Ishikawa (cell line): ENCODE data around the gene NRL.

ENCODE experiments used
- CEBPB ChIP-seq: IDR thresholded peaks from 2 replicates; pipeline ENCODE4 v1.6.1; 2012
- CREB1 ChIP-seq: IDR thresholded peaks from 2 replicates; pipeline ENCODE4 v1.6.1; 2012; ENCODE audit warnings: low read depth
- EGR1 ChIP-seq: IDR thresholded peaks from 2 replicates; pipeline ENCODE4 v1.6.1; 2012
- EP300 ChIP-seq: IDR thresholded peaks from 2 replicates; pipeline ENCODE4 v1.6.1; 2012; ENCODE audit warnings: borderline replicate concordance
- FOXM1 ChIP-seq: IDR thresholded peaks from 2 replicates; pipeline ENCODE4 v1.6.1; 2012; ENCODE audit warnings: low read depth, borderline replicate concordance
- NFIC ChIP-seq: IDR thresholded peaks from 2 replicates; pipeline ENCODE4 v1.6.1; 2012
- RAD21 ChIP-seq: IDR thresholded peaks from 2 replicates; pipeline ENCODE4 v1.6.1; 2012; ENCODE audit warnings: low read depth
- TAF1 ChIP-seq: IDR thresholded peaks from 2 replicates; pipeline ENCODE4 v1.6.1; 2012; ENCODE audit warnings: low read depth, mild to moderate bottlenecking
- TCF12 ChIP-seq: IDR thresholded peaks from 2 replicates; pipeline ENCODE4 v1.6.1; 2012; ENCODE audit warnings: low read depth
- TEAD4 ChIP-seq: IDR thresholded peaks from 2 replicates; pipeline ENCODE4 v1.6.1; 2012
- YY1 ChIP-seq: IDR thresholded peaks from 2 replicates; pipeline ENCODE4 v1.6.1; 2012; ENCODE audit warnings: low read depth
- ZBTB7A ChIP-seq: IDR thresholded peaks from 2 replicates; pipeline ENCODE4 v1.6.1; 2012; ENCODE audit warnings: low read depth
- TF ChIP-seq, protein P1 (sequence below): IDR thresholded peaks from 2 replicates; pipeline ENCODE4 v1.6.1; 2012
- TF ChIP-seq, protein P2 (sequence below): IDR thresholded peaks from 2 replicates; pipeline ENCODE4 v1.6.1; 2012
- TF ChIP-seq, protein P3 (sequence below): IDR thresholded peaks from 2 replicates; pipeline ENCODE4 v1.6.1; 2012; ENCODE audit warnings: low read depth, mild to moderate bottlenecking

Gene NRL

DNA sequence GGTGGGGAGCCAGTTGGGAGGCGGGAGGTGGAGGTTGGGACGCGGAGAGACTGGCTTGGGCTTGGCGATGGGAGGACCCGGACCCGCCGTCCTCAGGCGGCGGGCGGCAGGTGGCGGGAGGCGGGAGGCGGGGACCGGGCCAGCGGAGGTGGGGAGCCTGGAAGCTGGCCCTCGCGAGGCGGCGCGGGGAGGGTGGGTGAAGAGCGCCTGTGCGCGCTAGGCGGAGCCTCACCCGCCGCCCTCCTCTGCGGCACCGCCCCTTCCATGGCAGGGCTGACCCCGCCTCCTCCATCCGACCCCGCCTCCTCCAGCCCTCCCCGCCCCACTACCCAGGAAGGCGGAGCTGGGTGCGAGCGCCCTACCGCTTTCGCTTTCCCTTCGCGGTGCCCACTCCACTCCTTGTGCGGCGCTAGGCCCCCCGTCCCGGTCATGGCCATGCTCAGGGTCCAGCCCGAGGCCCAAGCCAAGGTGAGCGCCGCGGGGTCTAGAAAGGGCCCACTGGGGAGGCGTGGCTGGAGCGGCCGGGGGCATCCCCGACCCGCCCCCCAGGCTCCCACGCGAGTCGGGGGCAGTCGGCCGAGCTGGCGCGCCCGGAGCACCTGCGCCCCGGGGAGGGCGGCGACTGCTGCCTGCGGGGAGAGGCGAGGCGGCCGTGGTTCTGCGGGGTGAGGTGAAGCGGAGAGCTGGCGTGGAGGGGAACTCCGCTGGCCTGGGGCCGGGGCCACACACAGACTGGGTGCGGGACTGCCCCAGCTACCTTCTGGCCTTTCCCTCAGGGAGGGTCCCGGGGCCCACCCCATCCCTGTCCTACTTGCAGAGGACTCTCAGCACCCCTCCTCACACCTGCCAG is 21.3 kb upstream of the NRL start, which contains the start of gene PSME1:
PSME1 (plus strand) TSS at position 361 of the 850 bp plus-strand sequence; CDS start at position 430, 69 bp downstream.
- TF ChIP-seq ZBTB7A (peak; percentile 81; the same call in 1 of the 2 replicates), TCF12 (no peak; the same call in 1 of the 2 replicates), TEAD4 (no peak), YY1 (no peak), CEBPB (no peak)
- TF ChIP-seq, protein P1, sequence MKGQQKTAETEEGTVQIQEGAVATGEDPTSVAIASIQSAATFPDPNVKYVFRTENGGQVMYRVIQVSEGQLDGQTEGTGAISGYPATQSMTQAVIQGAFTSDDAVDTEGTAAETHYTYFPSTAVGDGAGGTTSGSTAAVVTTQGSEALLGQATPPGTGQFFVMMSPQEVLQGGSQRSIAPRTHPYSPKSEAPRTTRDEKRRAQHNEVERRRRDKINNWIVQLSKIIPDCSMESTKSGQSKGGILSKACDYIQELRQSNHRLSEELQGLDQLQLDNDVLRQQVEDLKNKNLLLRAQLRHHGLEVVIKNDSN = no peak
- TF ChIP-seq, protein P2, sequence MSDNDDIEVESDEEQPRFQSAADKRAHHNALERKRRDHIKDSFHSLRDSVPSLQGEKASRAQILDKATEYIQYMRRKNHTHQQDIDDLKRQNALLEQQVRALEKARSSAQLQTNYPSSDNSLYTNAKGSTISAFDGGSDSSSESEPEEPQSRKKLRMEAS = peak; percentile 19; the same call in 1 of the 2 replicates

DNA sequence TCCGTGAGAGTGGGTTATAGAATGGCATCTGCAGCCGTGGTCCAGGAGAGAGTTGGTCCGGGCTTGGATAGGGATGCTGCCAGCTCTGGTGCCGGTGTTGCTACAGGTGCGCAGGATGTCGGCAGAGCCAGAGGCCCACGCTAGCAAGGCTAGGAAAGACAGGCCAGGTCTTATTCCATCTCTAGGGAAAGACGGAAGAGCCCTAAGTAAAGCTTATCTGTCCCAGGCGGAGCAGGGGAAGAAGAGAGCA is 20.8 kb upstream of the NRL start:
- TF ChIP-seq CEBPB = no peak
- TF ChIP-seq, protein P2 = no peak
- no peak for TF ChIP-seq TAF1
- TF ChIP-seq TEAD4 = no peak
- TF ChIP-seq YY1 = no peak

DNA sequence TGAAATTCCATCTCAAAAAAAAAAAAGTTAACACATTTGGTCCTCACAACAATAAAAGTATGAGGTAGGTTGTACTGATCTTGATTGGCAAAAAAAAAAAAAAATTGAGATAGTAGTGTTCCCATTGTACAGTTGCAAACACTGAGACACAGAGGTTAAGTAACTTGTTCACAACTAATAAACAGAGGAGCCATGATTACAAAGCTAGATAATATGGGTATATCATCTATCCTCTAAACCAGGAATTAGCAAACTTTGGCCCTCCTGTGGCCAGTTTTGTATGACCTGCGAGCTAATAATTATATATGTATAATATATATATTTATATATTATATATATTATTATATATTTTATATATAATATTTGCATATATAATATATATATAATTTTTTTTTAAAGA is 19.0 kb upstream of the NRL start:
- TF ChIP-seq CEBPB (no peak), CREB1 (no peak), EGR1 (no peak), EP300 (no peak), TAF1 (no peak), NFIC (no peak), ZBTB7A (no peak), TCF12 (no peak), FOXM1 (no peak), RAD21 (no peak), YY1 (no peak)
- TF ChIP-seq, protein P3, sequence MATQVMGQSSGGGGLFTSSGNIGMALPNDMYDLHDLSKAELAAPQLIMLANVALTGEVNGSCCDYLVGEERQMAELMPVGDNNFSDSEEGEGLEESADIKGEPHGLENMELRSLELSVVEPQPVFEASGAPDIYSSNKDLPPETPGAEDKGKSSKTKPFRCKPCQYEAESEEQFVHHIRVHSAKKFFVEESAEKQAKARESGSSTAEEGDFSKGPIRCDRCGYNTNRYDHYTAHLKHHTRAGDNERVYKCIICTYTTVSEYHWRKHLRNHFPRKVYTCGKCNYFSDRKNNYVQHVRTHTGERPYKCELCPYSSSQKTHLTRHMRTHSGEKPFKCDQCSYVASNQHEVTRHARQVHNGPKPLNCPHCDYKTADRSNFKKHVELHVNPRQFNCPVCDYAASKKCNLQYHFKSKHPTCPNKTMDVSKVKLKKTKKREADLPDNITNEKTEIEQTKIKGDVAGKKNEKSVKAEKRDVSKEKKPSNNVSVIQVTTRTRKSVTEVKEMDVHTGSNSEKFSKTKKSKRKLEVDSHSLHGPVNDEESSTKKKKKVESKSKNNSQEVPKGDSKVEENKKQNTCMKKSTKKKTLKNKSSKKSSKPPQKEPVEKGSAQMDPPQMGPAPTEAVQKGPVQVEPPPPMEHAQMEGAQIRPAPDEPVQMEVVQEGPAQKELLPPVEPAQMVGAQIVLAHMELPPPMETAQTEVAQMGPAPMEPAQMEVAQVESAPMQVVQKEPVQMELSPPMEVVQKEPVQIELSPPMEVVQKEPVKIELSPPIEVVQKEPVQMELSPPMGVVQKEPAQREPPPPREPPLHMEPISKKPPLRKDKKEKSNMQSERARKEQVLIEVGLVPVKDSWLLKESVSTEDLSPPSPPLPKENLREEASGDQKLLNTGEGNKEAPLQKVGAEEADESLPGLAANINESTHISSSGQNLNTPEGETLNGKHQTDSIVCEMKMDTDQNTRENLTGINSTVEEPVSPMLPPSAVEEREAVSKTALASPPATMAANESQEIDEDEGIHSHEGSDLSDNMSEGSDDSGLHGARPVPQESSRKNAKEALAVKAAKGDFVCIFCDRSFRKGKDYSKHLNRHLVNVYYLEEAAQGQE = no peak
- TF ChIP-seq, protein P2 = no peak
- TF ChIP-seq, protein P1 = no peak

DNA sequence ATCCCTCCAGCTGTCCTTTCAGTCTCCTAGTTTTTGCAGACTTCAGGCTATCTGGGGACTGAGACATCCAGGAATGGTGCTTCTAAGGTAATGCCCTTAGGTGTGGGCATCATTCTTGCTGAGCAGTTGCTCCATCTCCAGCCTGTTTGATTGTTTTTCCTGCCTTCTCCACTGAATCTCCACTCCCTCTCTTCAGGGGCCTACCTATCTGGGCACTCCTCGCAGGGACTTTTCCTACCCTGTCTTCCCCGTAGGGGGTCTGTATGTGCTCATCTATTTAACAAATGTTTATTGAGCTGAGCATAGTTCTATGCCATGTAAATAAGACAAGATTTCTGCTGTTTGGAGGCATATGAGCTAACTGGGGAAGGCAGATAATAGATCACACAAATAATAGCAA is 18.2 kb upstream of the NRL start:
- TF ChIP-seq NFIC = no peak
- TF ChIP-seq, protein P1 = no peak
- no peak for TF ChIP-seq ZBTB7A
- TF ChIP-seq TAF1 = no peak
- TF ChIP-seq RAD21 = no peak
- TF ChIP-seq, protein P2 = no peak
- no peak for TF ChIP-seq TEAD4
- TF ChIP-seq TCF12 = no peak
- TF ChIP-seq FOXM1 = no peak
- no peak for TF ChIP-seq CEBPB
- TF ChIP-seq EGR1 = no peak

DNA sequence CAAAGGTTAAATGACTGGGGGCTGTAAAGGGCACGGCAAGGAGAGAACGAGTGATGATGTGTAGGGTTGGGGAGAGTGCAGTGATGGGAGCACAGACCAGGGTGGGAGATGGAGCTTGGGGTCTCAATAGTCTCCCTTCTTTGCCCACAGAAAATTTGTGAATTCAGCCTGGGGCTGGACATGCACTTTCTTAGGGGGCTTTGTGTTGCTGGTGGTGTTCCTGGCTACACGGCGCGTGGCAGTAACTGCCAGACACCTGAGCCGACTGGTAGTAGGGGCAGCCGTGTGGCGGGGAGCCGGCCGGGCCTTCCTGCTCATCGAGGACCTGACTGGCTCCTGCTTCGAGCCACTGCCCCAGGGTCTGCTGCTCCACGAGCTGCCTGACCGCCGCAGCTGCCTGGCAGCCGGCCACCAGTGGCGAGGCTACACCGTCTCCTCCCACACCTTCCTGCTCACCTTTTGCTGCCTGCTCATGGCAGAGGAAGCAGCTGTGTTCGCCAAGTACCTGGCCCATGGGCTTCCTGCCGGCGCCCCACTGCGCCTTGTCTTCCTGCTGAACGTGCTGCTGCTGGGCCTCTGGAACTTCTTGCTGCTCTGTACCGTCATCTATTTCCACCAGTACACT is 17.4 kb upstream of the NRL start:
- TF ChIP-seq RAD21 = no peak
- TF ChIP-seq, protein P3 = no peak
- TF ChIP-seq, protein P2 = no peak
- TF ChIP-seq NFIC = no peak; the same call in 1 of the 2 replicates
- TF ChIP-seq TCF12 = no peak
- TF ChIP-seq YY1 = no peak
- TF ChIP-seq TAF1 = no peak
- no peak for TF ChIP-seq CREB1
- no peak for TF ChIP-seq ZBTB7A
- TF ChIP-seq CEBPB = no peak
- no peak for TF ChIP-seq EGR1
- no peak for TF ChIP-seq EP300
- TF ChIP-seq TEAD4 = no peak
- no peak for TF ChIP-seq FOXM1
- TF ChIP-seq, protein P1 = no peak
